Heart left ventricle (tissue), 13 donors: Measurements from ENCODE around the gene CDCA4.

Experiments
- POLR2A ChIP-seq, 2 donors: fragments of 450-650 bp; IDR thresholded peaks; one replicate each; pipeline ENCODE4 v1.6.1; 2017; ENCODE audit warnings: antibody characterized with exemption in 2 of 2, mild to moderate bottlenecking in 2 of 2, moderate library complexity in 2 of 2
- TF ChIP-seq, protein P1 (sequence below), 12 donors: fragments of 200-600 bp; sonication (generic) in 4 of 12; IDR thresholded peaks; one replicate each; pipeline versions ENCODE4 v1.5.0 to v1.8.0; 2018 to 2022; ENCODE audit warnings: antibody characterized with exemption in 12 of 12, mild to moderate bottlenecking in 5 of 12
- donor health status: ischemic (EF 13 %, LVEDD 7.1; RV severe dilation, severe dysfunction).
- donor health status: DM: no; HTN: yes; CAD: no.
- donor health status: DM: no; HTN: no; CAD: no.
- donor health status: ischemic (EF 25% LVEDD 6.9; RV normal size, moderate dysfunction).
- donor health status: ischemic (EF 25% LVEDD 5.7; RV mildly dilated, moderate dysfunction).
- donor health status: ischemic (EF 35%, LVEDD 5.7; RV mildly dilated, moderate dysfunction).
- donor health status: nonischemic (EF 11% LVEDD 7.7; RV severe dilation, severe dysfunction).
- donor health status: DM: yes; HTN: yes; CAD: no.
- donor health status: PGD.
- donor health status: ischemic (EF 29% LVEDD 5.4; RV normal size, mild dysfunction).
- donor health status: nonischemic (EF 23%, LVEDD 6.1; RV moderate dilation, normal function).

DNA sequence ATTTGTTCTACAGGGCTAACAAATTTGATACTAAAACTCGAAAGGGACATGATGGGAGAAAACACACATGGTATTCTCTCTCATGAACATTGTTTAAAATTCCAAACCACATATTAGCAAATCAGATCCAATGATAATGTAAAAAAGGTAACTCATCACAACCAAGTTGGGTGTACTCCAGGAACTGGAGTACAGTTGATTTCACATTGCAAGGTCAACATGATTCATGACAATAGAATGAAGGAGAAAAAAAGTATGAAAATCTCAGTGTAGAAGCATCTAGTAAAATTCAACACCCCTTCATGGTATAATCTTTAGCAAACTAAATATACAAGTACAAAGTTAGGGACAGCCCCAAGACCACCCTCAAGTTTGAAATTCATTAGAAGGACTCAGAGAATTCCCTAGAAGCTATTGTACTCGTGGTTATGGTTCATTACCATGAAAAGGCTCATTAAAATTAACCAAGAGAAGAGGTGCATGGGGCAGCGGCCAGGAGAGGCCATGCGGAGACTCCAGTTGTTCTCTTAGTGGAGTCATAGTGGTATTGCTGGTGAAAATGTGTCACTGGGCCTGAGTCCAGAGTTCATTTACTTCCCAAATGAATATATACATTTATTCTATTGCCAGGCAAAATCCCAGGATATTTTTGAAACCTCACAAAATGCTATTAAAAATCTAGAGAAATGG is 3.1 kb upstream of the CDCA4 start:
- TF ChIP-seq, protein P1, sequence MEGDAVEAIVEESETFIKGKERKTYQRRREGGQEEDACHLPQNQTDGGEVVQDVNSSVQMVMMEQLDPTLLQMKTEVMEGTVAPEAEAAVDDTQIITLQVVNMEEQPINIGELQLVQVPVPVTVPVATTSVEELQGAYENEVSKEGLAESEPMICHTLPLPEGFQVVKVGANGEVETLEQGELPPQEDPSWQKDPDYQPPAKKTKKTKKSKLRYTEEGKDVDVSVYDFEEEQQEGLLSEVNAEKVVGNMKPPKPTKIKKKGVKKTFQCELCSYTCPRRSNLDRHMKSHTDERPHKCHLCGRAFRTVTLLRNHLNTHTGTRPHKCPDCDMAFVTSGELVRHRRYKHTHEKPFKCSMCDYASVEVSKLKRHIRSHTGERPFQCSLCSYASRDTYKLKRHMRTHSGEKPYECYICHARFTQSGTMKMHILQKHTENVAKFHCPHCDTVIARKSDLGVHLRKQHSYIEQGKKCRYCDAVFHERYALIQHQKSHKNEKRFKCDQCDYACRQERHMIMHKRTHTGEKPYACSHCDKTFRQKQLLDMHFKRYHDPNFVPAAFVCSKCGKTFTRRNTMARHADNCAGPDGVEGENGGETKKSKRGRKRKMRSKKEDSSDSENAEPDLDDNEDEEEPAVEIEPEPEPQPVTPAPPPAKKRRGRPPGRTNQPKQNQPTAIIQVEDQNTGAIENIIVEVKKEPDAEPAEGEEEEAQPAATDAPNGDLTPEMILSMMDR (IDR thresholded peaks at IDR 0.05), result no peak
- no peak for TF ChIP-seq POLR2A (IDR thresholded peaks at IDR 0.05)
